ENCODE data around the gene RPS8.

DNA sequence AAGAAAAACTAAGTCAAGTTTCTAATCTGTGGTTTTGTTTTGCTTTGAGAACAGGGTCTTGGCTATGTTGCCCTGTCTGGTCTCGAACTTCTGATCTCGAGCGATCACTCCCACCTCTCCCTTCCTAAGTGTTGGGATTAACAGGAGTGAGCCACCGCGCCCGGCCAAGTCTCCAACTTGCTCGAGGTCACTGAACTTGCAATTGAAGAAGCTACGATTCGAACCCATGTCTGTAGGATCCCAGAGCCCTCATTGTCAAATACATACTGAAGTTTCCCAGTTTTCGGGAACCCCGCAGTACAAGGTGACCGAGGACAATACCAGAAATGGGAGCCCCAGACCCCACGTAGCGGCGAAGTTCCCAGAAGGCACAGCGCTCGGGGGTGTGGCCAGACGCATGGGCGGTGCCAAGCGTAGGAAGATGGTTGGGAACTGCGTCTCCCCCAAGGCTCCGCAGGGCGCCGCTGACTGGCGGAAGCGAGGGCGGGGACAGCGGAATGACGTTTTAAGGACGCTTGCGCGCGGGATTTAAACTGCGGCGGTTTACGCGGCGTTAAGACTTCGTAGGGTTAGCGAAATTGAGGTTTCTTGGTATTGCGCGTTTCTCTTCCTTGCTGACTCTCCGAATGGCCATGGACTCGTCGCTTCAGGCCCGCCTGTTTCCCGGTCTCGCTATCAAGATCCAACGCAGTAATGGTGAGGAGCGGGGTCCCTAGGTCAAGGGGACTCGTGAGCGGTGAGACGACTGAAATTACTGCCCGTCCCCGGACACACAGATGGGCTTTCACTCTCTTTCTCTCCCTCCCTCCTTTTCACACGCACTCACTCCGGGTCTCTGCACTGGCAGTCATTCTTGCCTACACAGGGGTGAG lies 35.8 kb upstream of the RPS8 start, which contains the start of gene KIF2C:
- TF ChIP-seq SIN3A (IDR thresholded peaks at IDR 0.05; ENCODE audit: borderline replicate concordance, insufficient read depth, low read depth, low read length): peak; percentile 97
- TF ChIP-seq, protein P1, sequence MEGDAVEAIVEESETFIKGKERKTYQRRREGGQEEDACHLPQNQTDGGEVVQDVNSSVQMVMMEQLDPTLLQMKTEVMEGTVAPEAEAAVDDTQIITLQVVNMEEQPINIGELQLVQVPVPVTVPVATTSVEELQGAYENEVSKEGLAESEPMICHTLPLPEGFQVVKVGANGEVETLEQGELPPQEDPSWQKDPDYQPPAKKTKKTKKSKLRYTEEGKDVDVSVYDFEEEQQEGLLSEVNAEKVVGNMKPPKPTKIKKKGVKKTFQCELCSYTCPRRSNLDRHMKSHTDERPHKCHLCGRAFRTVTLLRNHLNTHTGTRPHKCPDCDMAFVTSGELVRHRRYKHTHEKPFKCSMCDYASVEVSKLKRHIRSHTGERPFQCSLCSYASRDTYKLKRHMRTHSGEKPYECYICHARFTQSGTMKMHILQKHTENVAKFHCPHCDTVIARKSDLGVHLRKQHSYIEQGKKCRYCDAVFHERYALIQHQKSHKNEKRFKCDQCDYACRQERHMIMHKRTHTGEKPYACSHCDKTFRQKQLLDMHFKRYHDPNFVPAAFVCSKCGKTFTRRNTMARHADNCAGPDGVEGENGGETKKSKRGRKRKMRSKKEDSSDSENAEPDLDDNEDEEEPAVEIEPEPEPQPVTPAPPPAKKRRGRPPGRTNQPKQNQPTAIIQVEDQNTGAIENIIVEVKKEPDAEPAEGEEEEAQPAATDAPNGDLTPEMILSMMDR (IDR thresholded peaks at IDR 0.05): no peak
- TF ChIP-seq POLR2AphosphoS5 (IDR thresholded peaks at IDR 0.05; ENCODE audit: low read depth, low read length): peak; percentile 93
- TF ChIP-seq, protein P2, sequence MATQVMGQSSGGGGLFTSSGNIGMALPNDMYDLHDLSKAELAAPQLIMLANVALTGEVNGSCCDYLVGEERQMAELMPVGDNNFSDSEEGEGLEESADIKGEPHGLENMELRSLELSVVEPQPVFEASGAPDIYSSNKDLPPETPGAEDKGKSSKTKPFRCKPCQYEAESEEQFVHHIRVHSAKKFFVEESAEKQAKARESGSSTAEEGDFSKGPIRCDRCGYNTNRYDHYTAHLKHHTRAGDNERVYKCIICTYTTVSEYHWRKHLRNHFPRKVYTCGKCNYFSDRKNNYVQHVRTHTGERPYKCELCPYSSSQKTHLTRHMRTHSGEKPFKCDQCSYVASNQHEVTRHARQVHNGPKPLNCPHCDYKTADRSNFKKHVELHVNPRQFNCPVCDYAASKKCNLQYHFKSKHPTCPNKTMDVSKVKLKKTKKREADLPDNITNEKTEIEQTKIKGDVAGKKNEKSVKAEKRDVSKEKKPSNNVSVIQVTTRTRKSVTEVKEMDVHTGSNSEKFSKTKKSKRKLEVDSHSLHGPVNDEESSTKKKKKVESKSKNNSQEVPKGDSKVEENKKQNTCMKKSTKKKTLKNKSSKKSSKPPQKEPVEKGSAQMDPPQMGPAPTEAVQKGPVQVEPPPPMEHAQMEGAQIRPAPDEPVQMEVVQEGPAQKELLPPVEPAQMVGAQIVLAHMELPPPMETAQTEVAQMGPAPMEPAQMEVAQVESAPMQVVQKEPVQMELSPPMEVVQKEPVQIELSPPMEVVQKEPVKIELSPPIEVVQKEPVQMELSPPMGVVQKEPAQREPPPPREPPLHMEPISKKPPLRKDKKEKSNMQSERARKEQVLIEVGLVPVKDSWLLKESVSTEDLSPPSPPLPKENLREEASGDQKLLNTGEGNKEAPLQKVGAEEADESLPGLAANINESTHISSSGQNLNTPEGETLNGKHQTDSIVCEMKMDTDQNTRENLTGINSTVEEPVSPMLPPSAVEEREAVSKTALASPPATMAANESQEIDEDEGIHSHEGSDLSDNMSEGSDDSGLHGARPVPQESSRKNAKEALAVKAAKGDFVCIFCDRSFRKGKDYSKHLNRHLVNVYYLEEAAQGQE (IDR thresholded peaks at IDR 0.05; ENCODE audit: insufficient read depth in 1 of 2, low read depth in 2 of 2, low read length in 1 of 2): no peak
- peak; percentile 36; the same call in 1 of the 2 replicates for TF ChIP-seq TCF7L2 (IDR thresholded peaks at IDR 0.05; ENCODE audit: low read depth, low read length)

Measured in Panc1 (cell line).